Common myeloid progenitor, CD34-positive (primary cell): ENCODE results near the gene ARHGAP42.

Experiments used
- CTCF ChIA-PET: fragments of 350-600 bp; sonication (Branson Sonifier 250); formaldehyde crosslinking; loops from one replicate; lab custom pipeline; 2021; ENCODE audit warnings: antibody characterized with exemption; lab: Charles Lee
- POLR2A ChIA-PET: fragments of 350-600 bp; sonication (Branson Sonifier 250); formaldehyde crosslinking; loops from one replicate; lab custom pipeline; 2021; ENCODE audit warnings: antibody characterized with exemption; lab: Charles Lee
- DNase-seq, 3 donors: peaks; one replicate each; pipeline versions ENCODE4 v3.0.0 to v3.0.0-alpha.2; 2013
- H3K27ac ChIP-seq, 2 experiments: 1 replicate in 1 of 2; 2 replicates in 1 of 2; pipeline ENCODE4 v1.7.0; 2013; ENCODE audit warnings: inconsistent platforms in 2 of 2, low read length in 2 of 2, mild to moderate bottlenecking in 2 of 2, low read depth in 1 of 2, moderate library complexity in 1 of 2; ENCODE audit not compliant: severe bottlenecking in 2 of 2, insufficient read depth in 1 of 2, poor library complexity in 1 of 2
- H3K27me3 ChIP-seq, 5 experiments: replicated peaks in 2 of 5; 1 replicate in 3 of 5; 2 replicates in 2 of 5; pipeline versions ENCODE4 v1.6.1 to v1.7.0; 2013; ENCODE audit warnings: low read length in 4 of 5, mild to moderate bottlenecking in 2 of 5, moderate library complexity in 2 of 5, inconsistent platforms in 1 of 5; ENCODE audit not compliant: insufficient read depth in 5 of 5, control insufficient read depth in 4 of 5
- H3K36me3 ChIP-seq, 4 experiments: 1 replicate in 2 of 4; 2 replicates in 2 of 4; pipeline versions ENCODE4 v1.6.1 to v1.7.0; 2013; ENCODE audit warnings: low read length in 3 of 4, control low read depth in 1 of 4, mild to moderate bottlenecking in 1 of 4; ENCODE audit not compliant: control insufficient read depth in 4 of 4, insufficient read depth in 4 of 4
- H3K4me1 ChIP-seq, 4 experiments: 1 replicate in 3 of 4; 2 replicates in 1 of 4; pipeline versions ENCODE4 v1.6.1 to v1.7.1; 2013; ENCODE audit warnings: low read length in 3 of 4, mild to moderate bottlenecking in 3 of 4, control low read depth in 1 of 4, inconsistent platforms in 1 of 4, moderate library complexity in 1 of 4; ENCODE audit not compliant: control insufficient read depth in 4 of 4, insufficient read depth in 4 of 4; ENCODE audit errors: control extremely low read depth in 1 of 4
- H3K4me3 ChIP-seq, 7 experiments: 1 replicate in 4 of 7; 2 replicates in 3 of 7; pipeline versions ENCODE4 v1.5.1 to v1.7.0; 2013; ENCODE audit warnings: mild to moderate bottlenecking in 7 of 7, low read length in 6 of 7, moderate library complexity in 6 of 7, inconsistent platforms in 2 of 7, low read depth in 2 of 7, control low read depth in 1 of 7; ENCODE audit not compliant: insufficient read depth in 4 of 7, control insufficient read depth in 1 of 7; ENCODE audit errors: extremely low read depth in 1 of 7
- H3K9me3 ChIP-seq, 5 experiments: 1 replicate in 4 of 5; 2 replicates in 1 of 5; pipeline versions ENCODE4 v1.6.1 to v1.7.1; 2013; ENCODE audit warnings: low read length in 4 of 5, mild to moderate bottlenecking in 2 of 5, inconsistent platforms in 1 of 5, low read depth in 1 of 5, moderate library complexity in 1 of 5; ENCODE audit not compliant: control insufficient read depth in 4 of 5, insufficient read depth in 2 of 5; ENCODE audit errors: control extremely low read depth in 1 of 5
- WGBS: methylation state at CpG from one replicate; pipeline ENCODE4 v1.1.5; 2013; ENCODE audit not compliant: insufficient coverage; 5-methylcytosine and 5-hydroxymethylcytosine counted together

ARHGAP42 gene

DNA sequence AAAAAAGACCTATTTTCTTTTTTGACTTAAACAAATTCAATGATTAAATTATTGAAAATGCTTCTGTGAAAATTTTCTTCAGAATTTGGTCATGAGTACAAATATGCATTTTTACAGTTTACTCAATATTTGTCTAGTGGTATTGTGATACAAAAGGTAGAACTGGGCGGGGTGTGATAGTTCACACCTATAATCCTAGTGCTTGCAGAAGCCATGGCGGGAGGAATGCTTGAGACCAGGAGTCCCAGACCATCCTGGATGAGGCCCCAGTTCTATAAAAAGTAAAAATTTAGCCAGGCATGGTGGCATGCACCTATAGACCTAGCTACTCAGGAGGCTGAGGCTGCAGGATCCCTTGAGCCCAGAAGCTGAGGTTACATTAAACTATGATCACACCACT, 90.6 kb downstream of the ARHGAP42 start:
- CTCF ChIA-PET: interaction anchor here (1.0 to 2.5 kb wide), 2 partner anchors 90 to 97 kb away, joined by 4 to 6 read pairs; no protein-coding TSS in a partner anchor
- no peaks in the 10 kb centered on the region for H3K27me3 ChIP-seq
- POLR2A ChIA-PET: interaction anchor here (0.6 kb wide), 1 partner anchor 32 kb away, joined by 4 read pairs; no protein-coding TSS in a partner anchor
- H3K36me3 ChIP-seq: no peaks in the 10 kb centered on the region
- 86% methylated on average over 1 of the region's 2 CpGs for WGBS
- no peak overlapping the region for H3K27ac ChIP-seq
- H3K4me1 ChIP-seq: peaks cover 0 to 5% (median 2%) of the 10 kb centered on the region in 4 experiments
- H3K9me3 ChIP-seq: no peaks in the 10 kb centered on the region
- H3K4me3 ChIP-seq: no peak overlapping the region
- DNase-seq: no peak

- 0% methylated on average over 1 of the region's 3 CpGs for WGBS
- Histone ChIP-seq H3K27me3 (no peaks in the 10 kb centered on the region), H3K4me3 (no peak overlapping the region), H3K27ac (no peak overlapping the region), H3K36me3 (no peaks in the 10 kb centered on the region), H3K4me1 (peaks cover 0 to 5% (median 2%) of the 10 kb centered on the region in 4 experiments), H3K9me3 (no peaks in the 10 kb centered on the region)
- DNase-seq: peak in 2 of 3 donors; percentile 39 to 75
- POLR2A ChIA-PET: interaction anchor here (0.6 kb wide), 1 partner anchor 32 kb away, joined by 4 read pairs; no protein-coding TSS in a partner anchor
- CTCF ChIA-PET: interaction anchor here (1.0 to 2.5 kb wide), 2 partner anchors 91 to 98 kb away, joined by 4 to 6 read pairs; no protein-coding TSS in a partner anchor
These were observed 91.2 kb downstream of the ARHGAP42 start for GRCh38 chr11:100778166-100778785.

DNA sequence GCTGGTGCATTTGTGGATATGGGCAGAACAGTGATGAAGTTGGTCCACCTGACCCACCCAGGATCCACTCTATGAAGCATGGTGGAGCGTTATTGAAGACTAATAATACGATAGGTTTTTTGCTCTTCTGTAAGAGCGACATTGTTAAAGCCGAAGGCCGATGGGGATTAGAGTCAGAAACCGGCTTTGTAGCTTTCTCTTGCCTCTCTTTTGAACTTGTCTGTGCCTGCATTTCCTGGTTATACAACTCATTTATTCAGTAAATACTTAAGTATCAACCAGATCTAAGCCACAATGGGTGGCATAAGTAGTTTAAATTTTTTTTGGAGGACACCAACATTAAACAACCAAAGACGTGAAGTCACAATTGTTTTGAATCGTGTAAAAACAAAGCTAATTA, 93.4 kb downstream of the ARHGAP42 start:
- Histone ChIP-seq H3K4me3 (no peak overlapping the region), H3K27ac (no peak overlapping the region), H3K27me3 (no peaks in the 10 kb centered on the region), H3K4me1 (peaks cover 0 to 5% (median 2%) of the 10 kb centered on the region in 4 experiments), H3K36me3 (no peaks in the 10 kb centered on the region), H3K9me3 (no peaks in the 10 kb centered on the region)
- ChIA-PET CTCF (no interaction called here), POLR2A (no interaction called here)
- DNase-seq: no peak
- 98% methylated on average over 7 of the region's 8 CpGs for WGBS

- ChIA-PET CTCF (no interaction called here), POLR2A (no interaction called here)
- H3K9me3 ChIP-seq: no peaks in the 10 kb centered on the region
- no peak overlapping the region for H3K27ac ChIP-seq
- no peaks in the 10 kb centered on the region for H3K27me3 ChIP-seq
- no peaks in the 10 kb centered on the region for H3K36me3 ChIP-seq
- WGBS: 95% methylated on average over 5 of the region's 5 CpGs
- H3K4me1 ChIP-seq: no peaks in the 10 kb centered on the region
- H3K4me3 ChIP-seq: no peak overlapping the region
- DNase-seq: no peak
These were observed 98.3 kb downstream of the ARHGAP42 start for GRCh38 chr11:100785148-100785983.

- H3K27ac ChIP-seq: no peak overlapping the region
- H3K4me3 ChIP-seq: no peak overlapping the region
- no peaks in the 10 kb centered on the region for H3K4me1 ChIP-seq
- no peaks in the 10 kb centered on the region for H3K36me3 ChIP-seq
- ChIA-PET CTCF (no interaction called here), POLR2A (no interaction called here)
- H3K9me3 ChIP-seq: no peaks in the 10 kb centered on the region
- WGBS: 100% methylated on average over 1 of the region's 1 CpG
- H3K27me3 ChIP-seq: no peaks in the 10 kb centered on the region
- no peak for DNase-seq
These were observed 101.6 kb downstream of the ARHGAP42 start for GRCh38 chr11:100788561-100789295.

DNA sequence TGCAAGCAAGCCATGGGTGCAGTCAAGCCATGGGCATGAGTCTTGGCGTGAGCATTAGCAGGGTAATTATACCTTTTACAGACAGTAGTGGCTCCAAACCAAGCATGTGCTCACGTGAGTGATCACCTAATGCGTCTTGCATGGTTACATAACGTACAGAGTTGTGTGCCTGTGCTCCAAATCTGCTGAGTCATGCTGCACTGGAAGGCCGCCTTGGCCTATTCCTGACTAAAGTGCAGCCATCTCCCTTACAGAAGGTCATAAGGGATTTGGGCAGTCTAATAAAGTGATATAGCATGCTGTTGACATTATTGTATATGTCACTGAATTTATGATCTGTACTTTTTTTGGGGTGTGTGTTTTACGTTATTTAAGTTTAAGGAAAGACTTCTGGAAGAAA, 102.4 kb downstream of the ARHGAP42 start:
- 92% methylated on average over 5 of the region's 6 CpGs for WGBS
- CTCF ChIA-PET: no interaction called here
- Histone ChIP-seq H3K27me3 (no peaks in the 10 kb centered on the region), H3K9me3 (no peaks in the 10 kb centered on the region), H3K27ac (no peak overlapping the region), H3K4me3 (no peak overlapping the region), H3K4me1 (no peaks in the 10 kb centered on the region), H3K36me3 (no peaks in the 10 kb centered on the region)
- POLR2A ChIA-PET: no interaction called here
- peak in 2 of 3 donors; percentile 3 to 17 for DNase-seq
